Prostate gland (tissue), 2 donors: Measurements from ENCODE around the gene GNAZ. TPM values are rescaled to one million over a fixed set of nuclear protein-coding genes. Genes with fewer than 3 reads are reported as not detected.

Experiments
- DNase-seq: peaks from one replicate; pipeline ENCODE4 v3.0.0-alpha.2; 2019; ENCODE audit warnings: low spot score
- H3K27ac ChIP-seq, 2 donors: fragments of 200-600 bp; sonication (generic); 2 replicates each; pipeline ENCODE4 v1.5.1; 2017 to 2019
- H3K27me3 ChIP-seq: fragments of 200-600 bp; sonication (generic); replicated peaks from 2 replicates; pipeline ENCODE4 v1.5.1; 2019; ENCODE audit not compliant: insufficient read depth
- H3K36me3 ChIP-seq, 2 donors: fragments of 200-600 bp; sonication (generic); 1 replicate in 1 of 2; 2 replicates in 1 of 2; pipeline versions ENCODE4 v1.5.1 to v1.8.1; 2017 to 2019
- H3K4me1 ChIP-seq: fragments of 200-600 bp; sonication (generic); replicated peaks from 2 replicates; pipeline ENCODE4 v1.5.1; 2019
- H3K4me3 ChIP-seq, 2 donors: fragments of 200-600 bp; sonication (generic); 2 replicates each; pipeline ENCODE4 v1.5.1; 2017 to 2019
- H3K9me3 ChIP-seq: fragments of 200-600 bp; sonication (generic); 2 replicates; pipeline ENCODE4 v1.5.1; 2017
- POLR2A ChIP-seq: fragments of 450-650 bp; IDR thresholded peaks from one replicate; pipeline ENCODE4 v1.6.1; 2016; ENCODE audit warnings: antibody characterized with exemption, mild to moderate bottlenecking
- POLR2AphosphoS5 ChIP-seq: sonication (generic); formaldehyde crosslinking; IDR thresholded peaks from one replicate; pipeline ENCODE4 v1.6.1; 2017; ENCODE audit warnings: antibody characterized with exemption
- WGBS: methylation state at CpG from one replicate; pipeline ENCODE4 v1.1.5; 2018; 5-methylcytosine and 5-hydroxymethylcytosine counted together
- intact Hi-C: fragments of 100-400 bp; cut with DNase I; formaldehyde crosslinking; loops from one replicate; pipeline ENCODE4 v1.14.2; 2022
- total RNA-seq, 2 donors: library from RNA; depleted of rRNA; stranded (reverse); fragments of >200 nt; gene quantifications; one replicate each; pipeline ENCODE4 v1.1.0, GENCODE V29; 2016
- TF ChIP-seq, protein P1 (sequence below), 4 experiments: fragments of 200-600 bp in 2 of 4; fragments of 450-650 bp in 2 of 4; sonication (generic) in 2 of 4; IDR thresholded peaks; 1 replicate in 3 of 4; 2 replicates in 1 of 4; pipeline ENCODE4 v1.5.1; 2016 to 2019; ENCODE audit warnings: antibody characterized with exemption in 4 of 4, mild to moderate bottlenecking in 2 of 4, moderate library complexity in 2 of 4

Gene GNAZ
- total RNA-seq, 2 donors from 2014 or later = 5.7 to 22.6 TPM

GRCh38 chr22:23033116-23033905, 37.0 kb upstream of the GNAZ start:
- TF ChIP-seq POLR2AphosphoS5 = no peak
- H3K27ac ChIP-seq = no peak overlapping the region
- 67% methylated on average over 6 of the region's 6 CpGs for WGBS
- no peaks in the 10 kb centered on the region for H3K4me1 ChIP-seq
- H3K36me3 ChIP-seq = no peaks in the 10 kb centered on the region
- no peaks in the 10 kb centered on the region for H3K27me3 ChIP-seq
- DNase-seq = no peak
- intact Hi-C loops = no loop called here
- H3K4me3 ChIP-seq = no peak overlapping the region
- no peaks in the 10 kb centered on the region for H3K9me3 ChIP-seq

DNA sequence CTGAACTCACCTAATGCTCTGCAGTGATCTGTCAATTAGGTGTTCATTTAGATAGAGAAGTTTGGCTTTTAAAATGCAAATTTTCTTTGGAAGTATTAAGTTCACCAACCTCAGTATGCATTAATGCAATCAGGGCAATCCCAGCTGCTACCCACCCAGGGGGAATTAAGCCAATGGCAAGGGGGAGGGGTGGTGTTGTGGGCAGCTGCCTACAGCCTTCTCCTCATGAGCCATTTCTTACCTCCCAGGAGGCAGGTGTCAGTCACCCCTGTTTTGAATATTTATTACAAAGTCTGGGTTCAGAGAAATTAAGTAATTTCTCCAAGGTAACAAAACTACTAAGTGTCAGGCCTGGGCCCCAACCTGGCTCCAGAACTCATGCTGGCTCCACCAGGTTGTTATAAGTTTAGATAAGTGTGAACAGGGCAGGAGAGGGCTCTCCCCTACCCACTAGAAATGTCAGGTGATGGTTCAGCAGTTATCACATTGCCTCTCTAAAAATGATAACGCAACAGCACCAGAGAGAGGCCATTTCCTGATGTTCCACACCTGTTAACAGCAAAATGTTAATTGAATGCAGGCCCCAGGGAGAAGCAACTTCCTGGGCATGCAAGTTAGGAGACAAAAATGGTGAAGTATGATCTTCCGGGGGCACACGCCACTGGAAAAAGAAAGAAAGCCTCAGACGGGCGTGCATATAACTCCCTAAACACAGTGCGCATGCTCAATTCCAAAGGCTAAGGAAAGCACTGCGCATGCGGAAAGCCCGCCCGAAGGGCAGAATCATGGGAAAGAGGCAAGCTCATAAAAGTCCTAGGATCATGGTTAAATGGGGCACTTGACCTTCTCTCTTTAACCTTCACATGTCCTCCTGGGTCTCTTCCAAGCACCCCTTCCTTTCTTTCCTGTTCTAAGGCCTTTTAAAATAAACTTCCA, 35.4 kb upstream of the GNAZ start:
- DNase-seq = no peak
- H3K9me3 ChIP-seq = no peaks in the 10 kb centered on the region
- H3K36me3 ChIP-seq = no peaks in the 10 kb centered on the region
- no peak overlapping the region for H3K27ac ChIP-seq
- no peaks in the 10 kb centered on the region for H3K4me1 ChIP-seq
- H3K4me3 ChIP-seq = no peak overlapping the region
- 90% methylated on average over 10 of the region's 10 CpGs for WGBS
- no peaks in the 10 kb centered on the region for H3K27me3 ChIP-seq
- intact Hi-C loops = no loop called here
- TF ChIP-seq POLR2AphosphoS5 = no peak
- TF ChIP-seq, protein P1, sequence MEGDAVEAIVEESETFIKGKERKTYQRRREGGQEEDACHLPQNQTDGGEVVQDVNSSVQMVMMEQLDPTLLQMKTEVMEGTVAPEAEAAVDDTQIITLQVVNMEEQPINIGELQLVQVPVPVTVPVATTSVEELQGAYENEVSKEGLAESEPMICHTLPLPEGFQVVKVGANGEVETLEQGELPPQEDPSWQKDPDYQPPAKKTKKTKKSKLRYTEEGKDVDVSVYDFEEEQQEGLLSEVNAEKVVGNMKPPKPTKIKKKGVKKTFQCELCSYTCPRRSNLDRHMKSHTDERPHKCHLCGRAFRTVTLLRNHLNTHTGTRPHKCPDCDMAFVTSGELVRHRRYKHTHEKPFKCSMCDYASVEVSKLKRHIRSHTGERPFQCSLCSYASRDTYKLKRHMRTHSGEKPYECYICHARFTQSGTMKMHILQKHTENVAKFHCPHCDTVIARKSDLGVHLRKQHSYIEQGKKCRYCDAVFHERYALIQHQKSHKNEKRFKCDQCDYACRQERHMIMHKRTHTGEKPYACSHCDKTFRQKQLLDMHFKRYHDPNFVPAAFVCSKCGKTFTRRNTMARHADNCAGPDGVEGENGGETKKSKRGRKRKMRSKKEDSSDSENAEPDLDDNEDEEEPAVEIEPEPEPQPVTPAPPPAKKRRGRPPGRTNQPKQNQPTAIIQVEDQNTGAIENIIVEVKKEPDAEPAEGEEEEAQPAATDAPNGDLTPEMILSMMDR (IDR thresholded peaks at IDR 0.05) = no peak
- TF ChIP-seq POLR2A = no peak

DNA sequence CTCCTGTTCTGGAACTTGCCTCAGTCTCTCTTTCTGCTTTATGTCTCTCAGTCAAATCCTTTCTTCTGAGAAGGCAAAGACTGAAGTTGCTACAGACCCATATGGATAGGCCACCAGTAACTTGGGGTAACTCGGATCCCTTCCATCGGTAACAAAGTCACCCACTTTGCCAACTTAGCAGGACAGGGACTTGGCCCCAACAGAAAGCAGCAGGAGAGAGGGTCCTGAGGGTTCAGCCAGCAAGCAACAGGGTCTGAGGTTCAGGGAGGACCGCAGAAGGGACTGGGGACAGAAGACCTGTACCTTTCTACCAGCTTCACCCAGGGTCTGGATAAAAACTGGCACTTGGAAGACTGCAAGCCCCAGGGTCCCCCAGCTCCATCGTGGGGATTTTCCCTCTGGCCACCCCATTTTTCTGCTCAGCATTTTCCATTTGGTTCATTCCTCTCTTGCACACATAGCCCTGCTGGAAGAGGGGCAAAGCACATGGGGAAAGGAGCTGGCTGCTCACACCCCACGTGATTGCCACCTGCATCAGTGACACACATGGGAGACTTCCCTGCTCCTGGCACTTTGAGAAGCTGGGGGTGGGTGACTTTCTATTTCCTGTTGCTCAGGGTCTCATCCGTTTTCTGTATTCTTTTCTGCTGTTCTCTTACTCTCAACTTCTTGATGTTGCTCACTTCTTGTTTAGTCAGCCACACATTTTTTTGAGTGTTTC, 34.6 kb upstream of the GNAZ start:
- Histone ChIP-seq H3K27ac (no peak overlapping the region), H3K27me3 (no peaks in the 10 kb centered on the region), H3K36me3 (no peaks in the 10 kb centered on the region), H3K9me3 (no peaks in the 10 kb centered on the region), H3K4me3 (no peak overlapping the region), H3K4me1 (no peaks in the 10 kb centered on the region)
- DNase-seq = no peak
- TF ChIP-seq, protein P1 (IDR thresholded peaks at IDR 0.05) = no peak
- TF ChIP-seq POLR2AphosphoS5 (no peak), POLR2A (no peak)
- intact Hi-C loops = no loop called here
- WGBS = 88% methylated on average over 6 of the region's 6 CpGs

DNA sequence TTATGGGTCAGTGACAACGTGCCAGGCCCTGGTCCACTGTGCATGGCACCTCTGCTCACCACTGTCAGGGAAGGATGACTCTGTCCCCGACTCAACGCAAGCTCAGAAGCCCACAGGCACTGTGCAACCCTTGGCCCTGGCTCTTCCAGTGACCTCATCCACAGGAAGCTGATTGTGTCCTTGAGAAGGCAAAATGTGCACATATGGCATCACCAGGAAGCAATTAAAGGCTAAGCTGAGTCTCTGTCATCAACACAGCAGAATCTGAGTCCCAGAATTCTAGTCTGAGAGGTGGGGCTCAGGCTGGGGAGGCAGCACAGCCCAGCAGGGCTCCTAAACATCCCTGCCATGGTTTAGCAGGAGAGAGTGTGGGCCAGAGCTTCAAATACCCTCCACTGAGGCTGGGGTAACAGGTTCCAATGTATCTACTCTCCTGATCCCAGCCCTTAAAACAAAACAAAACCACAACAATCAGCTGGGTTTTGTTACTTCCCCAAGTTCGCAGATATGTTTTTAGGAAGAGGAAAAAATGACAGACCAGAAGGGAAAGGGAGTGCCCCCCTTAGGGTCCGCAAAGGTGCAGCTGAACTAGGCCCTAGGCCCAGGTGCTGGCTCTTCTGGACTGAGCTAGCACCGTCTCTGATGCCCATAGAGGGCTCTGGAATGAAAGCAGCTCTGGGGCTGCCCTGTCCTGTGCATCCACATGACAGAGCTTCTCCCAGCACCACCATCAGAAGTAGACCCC, 33.5 kb upstream of the GNAZ start:
- WGBS = 73% methylated on average over 6 of the region's 6 CpGs
- intact Hi-C loops = no loop called here
- H3K36me3 ChIP-seq = no peaks in the 10 kb centered on the region
- no peaks in the 10 kb centered on the region for H3K4me1 ChIP-seq
- no peak overlapping the region for H3K27ac ChIP-seq
- DNase-seq = no peak
- TF ChIP-seq, protein P1 (IDR thresholded peaks at IDR 0.05) = no peak
- TF ChIP-seq POLR2A (no peak), POLR2AphosphoS5 (no peak)
- no peaks in the 10 kb centered on the region for H3K9me3 ChIP-seq
- no peaks in the 10 kb centered on the region for H3K27me3 ChIP-seq
- H3K4me3 ChIP-seq = no peak overlapping the region
